GM10248 (cell line): Measurements from ENCODE around the gene ETV2.

ENCODE experiments used
- CTCF ChIA-PET: fragments of 300-600 bp; sonication (Branson Sonifier 250); formaldehyde crosslinking; extraction: SDS; loops from one replicate; lab custom pipeline; 2021; ENCODE audit warnings: antibody characterized with exemption; lab: Yijun Ruan, JAX
- POLR2A ChIA-PET: fragments of 350-650 bp; sonication (Branson Sonifier 250); formaldehyde crosslinking; extraction: SDS; loops from one replicate; lab custom pipeline; 2020; ENCODE audit warnings: antibody characterized with exemption; lab: Yijun Ruan, JAX
- DNase-seq: peaks from one replicate; pipeline ENCODE4 v3.0.0; 2012; ENCODE audit errors: extremely low spot score
- CTCF ChIP-seq: IDR thresholded peaks from 2 replicates; pipeline ENCODE4 v1.5.1; 2012; ENCODE audit warnings: mild to moderate bottlenecking, low read depth; ENCODE audit errors: extremely low read depth, missing control alignments, control extremely low read depth

The ETV2 gene

GRCh38 chr19:35637165-35637564, 4.4 kb upstream of the ETV2 start:
- TF ChIP-seq CTCF: no peak
- ChIA-PET CTCF (interaction anchor here (1.2 to 1.4 kb wide), 3 partner anchors 45 to 126 kb away, joined by 3 read pairs; no protein-coding TSS in a partner anchor), POLR2A (interaction anchor here (1.4 kb wide), 1 partner anchor 11 kb away, joined by 4 read pairs; the partner anchor contains the start of gene COX6B1)
- no peak for DNase-seq

- CTCF ChIA-PET: no interaction called here
- POLR2A ChIA-PET: no interaction called here
Measured at GRCh38 chr19:35639321-35639639, 2.3 kb upstream of the ETV2 start.

GRCh38 chr19:35639863-35640262, 1.7 kb upstream of the ETV2 start:
- POLR2A ChIA-PET: no interaction called here
- no peak for TF ChIP-seq CTCF
- CTCF ChIA-PET: no interaction called here
- no peak for DNase-seq

More at GRCh38 chr19:35639321-35639639, 2.3 kb upstream of the ETV2 start:
- TF ChIP-seq CTCF: no peak
- DNase-seq: no peak

GRCh38 chr19:35642312-35642711, 767 bp downstream of the ETV2 start:
- TF ChIP-seq CTCF: no peak
- DNase-seq: no peak
- CTCF ChIA-PET: interaction anchor here (1.1 to 1.5 kb wide), 2 partner anchors 94 to 97 kb away, joined by 3 to 4 read pairs; no protein-coding TSS in a partner anchor
- POLR2A ChIA-PET: interaction anchor here (0.6 to 1.3 kb wide), 2 partner anchors 30 to 535 kb away, joined by 3 read pairs; partner anchors contain the start of gene HAUS5

GRCh38 chr19:35642798-35643254, 1.3 kb downstream of the ETV2 start:
- CTCF ChIA-PET: interaction anchor here (1.1 to 1.5 kb wide), 3 partner anchors 95 to 132 kb away, joined by 3 to 4 read pairs (median 4); no protein-coding TSS in a partner anchor
- POLR2A ChIA-PET: interaction anchor here (1.2 to 1.3 kb wide), 2 partner anchors 30 to 98 kb away, joined by 3 read pairs; partner anchors contain the start of gene HAUS5
- no peak for DNase-seq
- no peak for TF ChIP-seq CTCF

GRCh38 chr19:35643255-35644205, 2.0 kb downstream of the ETV2 start:
- ChIA-PET POLR2A (interaction anchor here (0.5 to 1.3 kb wide), 7 partner anchors 28 to 174 kb away, joined by 3 to 4 read pairs (median 3); partner anchors contain the start of gene HAUS5), CTCF (interaction anchor here (0.7 to 1.6 kb wide), 9 partner anchors 12 to 288 kb away, joined by 3 to 5 read pairs (median 4); no protein-coding TSS in a partner anchor)
- DNase-seq: peak; percentile 88
- TF ChIP-seq CTCF: no peak
